D721Med (cell line): ENCODE measurements around the gene SUV39H2.

Source experiments
- DNase-seq: peaks from one replicate; pipeline ENCODE4 v3.0.0; 2011; ENCODE audit warnings: low spot score; ENCODE audit not compliant: insufficient read length
- FAIRE-seq: peaks from 2 replicates; lab custom pipeline; 2011; peaks lifted over from hg19 to GRCh38; lab: Jason Lieb, UNC
- CTCF ChIP-seq: IDR thresholded peaks from 2 replicates; pipeline ENCODE4 v1.5.1; 2012; ENCODE audit warnings: mild to moderate bottlenecking, control low read depth; ENCODE audit not compliant: insufficient read depth; ENCODE audit errors: missing control alignments

Gene SUV39H2

GRCh38 chr10:14839305-14839695, 39.4 kb upstream of the SUV39H2 start:
- DNase-seq, result no peak
- no peak for FAIRE-seq
- no peak for TF ChIP-seq CTCF

GRCh38 chr10:14840178-14840577, 38.5 kb upstream of the SUV39H2 start:
- no peak for DNase-seq
- no peak for FAIRE-seq
- TF ChIP-seq CTCF, result no peak

- DNase-seq (no peak), FAIRE-seq (no peak)
- no peak for TF ChIP-seq CTCF
These were observed 35.2 kb upstream of the SUV39H2 start for GRCh38 chr10:14843327-14843988.

- FAIRE-seq (no peak), DNase-seq (no peak)
- no peak for TF ChIP-seq CTCF
These were observed 33.7 kb upstream of the SUV39H2 start for GRCh38 chr10:14844948-14845347.

- FAIRE-seq (no peak), DNase-seq (no peak)
- no peak for TF ChIP-seq CTCF
These were observed 26.4 kb upstream of the SUV39H2 start for GRCh38 chr10:14852236-14852635.

GRCh38 chr10:14855453-14855852, 23.2 kb upstream of the SUV39H2 start:
- DNase-seq (no peak), FAIRE-seq (no peak)
- no peak for TF ChIP-seq CTCF

- DNase-seq, result peak; percentile 33
- TF ChIP-seq CTCF, result no peak
- FAIRE-seq, result peak; percentile 98
These were observed 20.2 kb upstream of the SUV39H2 start for GRCh38 chr10:14858338-14858960.
